ENCODE data around the gene SLC25A38.
A peak's percentile ranks its signal among the peaks of the same experiment; 100 is the strongest.

The SLC25A38 gene

GRCh38 chr3:39378088-39378487, 5.1 kb upstream of the SLC25A38 start:
- no peak for DNase-seq

GRCh38 chr3:39378957-39379777, 4.0 kb upstream of the SLC25A38 start:
- DNase-seq, result no peak

DNA sequence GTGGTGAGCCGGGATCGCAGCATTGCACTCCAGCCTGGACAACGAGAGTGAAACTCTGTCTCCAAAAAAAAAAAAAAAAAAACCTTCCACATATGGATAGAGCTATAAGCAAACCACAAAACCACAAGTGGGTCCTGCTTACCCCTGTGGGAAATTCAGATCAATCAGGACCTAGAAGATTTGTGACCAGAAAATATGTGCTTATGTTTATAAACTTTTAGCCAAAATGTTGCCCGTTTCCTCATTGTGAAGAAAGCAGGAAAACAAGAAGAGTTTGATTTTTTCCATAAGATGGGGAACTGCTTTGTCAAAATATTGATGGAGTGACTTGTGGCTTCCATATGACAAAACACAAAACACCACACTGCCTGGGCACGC, 3.4 kb upstream of the SLC25A38 start:
- DNase-seq, result no peak

DNA sequence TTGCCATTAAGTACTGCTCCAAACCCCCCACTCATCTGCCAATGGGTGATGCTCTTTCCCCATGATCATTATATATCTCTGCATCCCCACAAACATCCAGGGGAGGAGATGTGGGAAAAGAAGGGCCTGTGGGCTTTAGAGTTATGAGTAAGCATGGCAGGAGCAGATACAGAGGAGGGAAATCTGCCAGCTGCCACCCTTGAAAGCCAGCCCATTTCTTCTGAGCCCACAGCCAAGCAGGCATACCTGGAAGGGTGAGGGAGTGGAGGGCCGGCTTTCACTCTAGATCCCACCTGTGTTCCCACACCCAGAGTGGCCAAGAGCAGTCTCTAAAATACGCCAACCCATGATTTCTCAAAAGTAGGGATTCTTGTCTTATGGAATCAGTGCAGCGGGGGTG, 1.7 kb upstream of the SLC25A38 start:
- no peak for DNase-seq

GRCh38 chr3:39383881-39384664, 903 bp downstream of the SLC25A38 start:
- no peak for DNase-seq

DNA sequence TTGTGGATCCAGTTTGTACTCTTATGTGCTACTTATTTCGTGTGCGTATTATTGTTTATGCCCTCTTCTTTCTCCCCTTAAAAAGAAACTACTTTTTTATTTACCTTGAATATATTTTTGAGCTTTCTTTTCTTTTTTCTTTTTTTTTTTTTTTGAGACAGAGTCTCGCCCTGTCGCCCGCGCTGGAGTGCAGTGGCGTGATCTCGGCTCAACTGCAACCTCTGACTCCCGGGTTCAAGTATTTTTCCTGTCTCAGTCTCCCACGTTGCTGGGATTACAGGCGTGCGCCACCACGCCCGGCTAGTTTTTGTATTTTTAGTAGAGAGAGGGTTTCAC, 1.5 kb downstream of the SLC25A38 start:
- no peak for DNase-seq

GRCh38 chr3:39385456-39386090, 2.4 kb downstream of the SLC25A38 start:
- DNase-seq, result no peak

GRCh38 chr3:39386318-39386717, 3.1 kb downstream of the SLC25A38 start:
- no peak for DNase-seq

- DNase-seq, result no peak
Observed at GRCh38 chr3:39387411-39387975, 4.3 kb downstream of the SLC25A38 start.

DNA sequence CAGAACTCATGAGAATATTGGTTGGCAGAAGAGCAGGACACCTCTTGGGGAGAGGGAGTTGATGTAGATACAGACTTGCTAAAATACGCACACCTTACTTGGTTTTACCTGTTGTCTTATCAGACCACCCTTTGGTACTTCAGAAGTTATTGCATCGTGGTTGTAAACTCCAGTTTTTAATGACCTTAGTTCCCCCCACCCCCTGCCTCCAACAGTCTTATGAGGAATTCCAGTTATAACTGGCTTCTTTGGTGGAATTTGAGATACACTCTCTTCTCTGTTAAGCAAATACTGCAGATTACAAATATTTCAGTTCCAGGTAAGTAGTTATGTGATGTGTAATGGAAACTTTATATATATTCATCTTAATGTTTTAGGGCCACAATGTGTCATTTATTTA, 5.0 kb downstream of the SLC25A38 start:
- DNase-seq, result no peak

- no peak for DNase-seq
Observed at GRCh38 chr3:39388741-39389248, 5.6 kb downstream of the SLC25A38 start.

DNA sequence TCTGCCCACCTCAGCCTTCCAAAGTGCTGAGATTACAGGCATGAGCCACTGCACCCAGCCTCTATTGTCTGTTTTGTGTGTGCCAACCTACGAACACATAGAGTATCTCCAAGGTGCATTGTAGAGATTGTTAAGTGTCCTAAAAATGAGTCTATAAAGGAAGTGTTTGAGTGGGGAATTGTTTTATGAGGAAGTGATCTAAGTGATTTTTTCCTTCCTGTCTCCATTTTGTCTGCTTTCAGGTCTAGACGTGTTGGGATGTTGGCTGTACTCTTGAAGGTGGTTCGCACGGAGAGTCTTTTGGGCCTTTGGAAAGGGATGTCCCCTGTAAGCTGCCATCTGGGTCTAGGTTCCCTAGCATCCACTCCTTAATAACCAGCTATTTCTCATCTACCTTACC, 7.0 kb downstream of the SLC25A38 start:
- no peak for DNase-seq

DNA sequence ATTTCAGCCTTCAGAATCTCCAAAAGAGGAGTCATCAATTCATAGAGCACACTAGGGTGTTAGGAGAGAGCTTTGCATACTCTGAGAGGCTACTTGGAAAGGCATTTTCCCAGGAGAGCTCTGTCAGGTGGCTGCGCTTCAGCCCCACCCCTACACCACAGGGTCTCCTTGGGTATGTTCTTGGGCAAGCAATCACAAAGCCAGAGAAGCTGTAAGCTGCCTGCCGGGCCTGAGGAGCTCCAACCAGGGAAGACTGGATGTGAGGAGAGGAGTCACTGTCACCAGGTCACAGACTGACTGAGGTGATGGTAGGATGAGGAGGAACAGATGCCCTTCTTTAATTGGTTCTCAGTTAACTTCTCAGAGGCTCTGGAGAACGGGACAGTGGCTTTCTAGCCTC, 13.5 kb downstream of the SLC25A38 start:
- DNase-seq, result no peak

GRCh38 chr3:39398700-39399099, 15.5 kb downstream of the SLC25A38 start:
- DNase-seq, result no peak

DNA sequence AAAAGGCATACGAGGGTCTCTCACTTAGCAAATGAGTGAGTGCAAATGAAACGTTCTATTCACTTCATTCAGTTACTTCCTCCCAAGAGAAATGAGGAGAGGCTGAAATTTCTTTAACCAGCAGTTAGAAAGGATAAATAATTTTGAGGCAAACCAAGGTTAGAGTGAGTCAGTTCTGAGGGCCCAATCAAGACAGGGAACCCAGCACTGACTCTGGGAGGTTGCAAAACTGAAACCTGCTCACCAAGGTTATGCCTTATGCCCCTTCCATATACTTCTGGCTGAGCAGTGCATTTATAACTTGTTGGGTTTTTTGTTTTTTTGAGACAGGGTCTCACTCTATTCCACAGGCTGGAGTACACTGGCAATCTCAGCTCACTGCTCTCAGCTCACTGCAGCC, 18.8 kb downstream of the SLC25A38 start:
- DNase-seq, result no peak

- DNase-seq, result no peak
Observed at GRCh38 chr3:39404943-39405686, 21.9 kb downstream of the SLC25A38 start.

DNA sequence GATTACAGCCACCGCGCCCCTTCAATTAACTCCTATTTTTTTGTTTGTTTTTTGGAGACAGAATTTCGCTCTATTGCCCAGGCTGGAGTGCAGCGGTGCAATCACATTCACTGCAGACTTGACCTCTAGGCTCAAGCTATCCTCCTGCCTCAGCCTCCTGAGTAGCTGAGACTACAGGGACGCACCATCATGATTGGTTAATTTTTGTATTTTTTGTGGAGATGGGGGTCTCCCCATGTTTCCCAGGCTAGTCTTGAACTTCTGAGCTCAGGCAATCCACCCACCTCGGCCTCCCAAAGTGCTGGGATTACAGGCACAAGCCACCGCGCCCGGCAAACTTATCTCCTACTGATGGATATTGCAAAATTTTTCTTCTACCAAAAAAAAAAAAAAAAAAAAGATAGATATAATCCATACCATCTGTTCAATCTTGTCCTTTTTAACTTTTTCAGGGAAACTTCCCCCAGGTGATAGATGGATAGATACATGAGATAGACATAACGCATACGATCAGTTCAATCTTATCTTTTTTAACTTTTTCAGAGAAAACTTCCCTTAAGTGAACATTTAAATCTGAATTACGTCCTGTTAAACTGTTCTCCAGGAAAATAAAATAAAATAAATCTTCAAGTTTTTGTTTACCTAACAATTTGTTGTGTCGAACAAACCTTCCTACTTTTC, 22.7 kb downstream of the SLC25A38 start:
- DNase-seq, result no peak

DNA sequence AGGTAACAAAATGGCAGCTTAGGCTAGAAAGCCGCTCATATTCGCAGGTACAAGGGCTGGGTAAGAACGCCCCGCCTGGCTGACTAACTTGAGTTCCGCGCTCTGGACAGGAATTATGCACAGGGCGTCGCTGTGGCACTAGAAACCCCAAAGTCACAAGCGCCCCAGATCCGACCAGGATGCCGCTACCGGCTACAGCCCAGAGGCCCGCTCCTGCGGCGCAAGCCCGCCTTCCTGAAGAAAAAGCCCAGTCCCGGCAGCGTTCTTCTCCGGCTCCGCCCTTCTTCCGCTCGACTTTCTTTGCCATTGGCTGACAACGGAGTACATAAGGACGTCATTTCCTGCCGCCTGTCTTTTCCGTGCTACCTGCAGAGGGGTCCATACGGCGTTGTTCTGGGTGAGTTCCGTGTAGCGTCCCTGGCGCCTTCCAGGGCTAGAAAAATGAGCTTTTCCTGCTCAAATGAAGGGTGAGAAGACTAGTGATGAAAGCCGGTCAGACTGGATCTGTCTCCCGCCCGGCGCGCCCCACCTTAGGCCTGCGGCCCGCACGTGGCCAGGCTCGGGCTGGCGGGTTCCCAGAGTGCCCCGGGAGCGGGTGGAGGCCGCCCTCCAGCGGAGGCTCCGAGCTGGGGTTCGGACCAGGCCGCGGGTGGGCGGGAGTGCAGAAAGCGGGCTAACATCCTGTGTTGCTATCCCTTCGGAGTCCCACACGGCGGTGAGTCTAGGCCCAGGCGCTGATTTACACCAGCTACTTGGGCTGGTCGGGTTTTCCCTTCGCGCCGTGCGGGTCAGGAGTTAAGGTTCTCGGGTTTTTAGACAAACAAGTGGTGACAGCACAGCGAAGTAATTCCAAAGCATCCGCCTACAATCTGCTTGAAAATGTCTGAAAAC, 23.4 kb downstream of the SLC25A38 start, which contains the start of gene RPSA:
Gene RPSA (plus strand): TSS at position 353 of the 891 bp plus-strand sequence. CDS start 934 bp downstream, outside the sequence.
- peak; percentile 42 for DNase-seq

DNA sequence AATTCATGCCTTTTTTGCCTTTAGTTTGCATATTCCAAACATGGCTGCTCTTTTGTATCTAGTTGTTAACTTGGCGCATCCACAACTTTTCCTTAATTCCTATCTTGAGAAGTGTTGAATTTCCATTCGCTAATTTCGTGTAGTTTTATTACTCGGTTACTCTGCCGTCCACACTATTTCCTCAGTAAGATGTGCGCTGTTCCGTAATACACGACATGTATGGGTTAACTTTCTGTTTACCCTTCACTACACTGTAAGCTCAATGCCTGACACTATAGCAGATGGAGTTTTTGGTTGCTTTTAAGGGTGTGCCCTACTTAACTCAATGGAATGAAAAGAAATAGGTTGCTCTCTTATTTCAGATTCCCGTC, 24.1 kb downstream of the SLC25A38 start:
- DNase-seq, result no peak

DNA sequence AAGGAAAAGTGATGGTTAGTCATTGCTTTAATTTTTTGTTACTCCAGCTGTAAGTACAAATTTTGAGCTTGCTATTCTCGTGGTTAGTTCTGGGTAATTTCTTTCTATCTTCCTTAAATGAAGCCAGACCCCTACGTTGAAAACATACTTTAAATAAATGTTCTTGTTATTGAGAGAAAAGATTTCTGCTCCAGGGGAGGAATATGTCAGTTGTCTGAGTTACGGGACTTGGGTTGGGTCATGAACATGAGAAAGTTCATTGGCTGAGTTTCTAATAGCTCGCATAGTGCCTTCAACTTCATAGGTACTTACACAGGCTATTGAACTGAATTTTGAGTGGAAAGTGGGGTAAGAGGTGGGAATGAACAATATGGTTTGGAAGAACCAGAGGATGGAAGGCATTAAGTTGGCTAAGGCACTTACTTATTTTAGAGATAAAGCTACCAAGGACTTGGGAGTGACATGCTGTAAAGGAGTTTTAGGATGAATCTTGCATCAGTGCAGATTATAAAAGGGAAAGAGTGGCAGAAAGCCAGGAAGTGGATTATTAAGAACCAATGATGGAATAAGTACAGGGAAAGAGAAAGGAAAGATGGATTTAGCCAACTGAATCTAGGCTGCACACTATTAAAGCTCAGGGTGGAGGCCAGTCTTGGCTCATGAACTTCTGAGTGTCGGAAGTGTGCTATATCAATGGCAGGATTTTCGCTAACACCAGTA, 24.8 kb downstream of the SLC25A38 start:
- DNase-seq, result no peak
